ENCODE results near the gene GABARAPL2.
A peak's percentile ranks its signal among the peaks of the same experiment; 100 is the strongest.
"Not testable (repeated sequence)": the region's sequence is repeated elsewhere in the genome, so short reads cannot be mapped to it uniquely, and the experiment has no call there.

Gene GABARAPL2, protein sequence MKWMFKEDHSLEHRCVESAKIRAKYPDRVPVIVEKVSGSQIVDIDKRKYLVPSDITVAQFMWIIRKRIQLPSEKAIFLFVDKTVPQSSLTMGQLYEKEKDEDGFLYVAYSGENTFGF

DNA sequence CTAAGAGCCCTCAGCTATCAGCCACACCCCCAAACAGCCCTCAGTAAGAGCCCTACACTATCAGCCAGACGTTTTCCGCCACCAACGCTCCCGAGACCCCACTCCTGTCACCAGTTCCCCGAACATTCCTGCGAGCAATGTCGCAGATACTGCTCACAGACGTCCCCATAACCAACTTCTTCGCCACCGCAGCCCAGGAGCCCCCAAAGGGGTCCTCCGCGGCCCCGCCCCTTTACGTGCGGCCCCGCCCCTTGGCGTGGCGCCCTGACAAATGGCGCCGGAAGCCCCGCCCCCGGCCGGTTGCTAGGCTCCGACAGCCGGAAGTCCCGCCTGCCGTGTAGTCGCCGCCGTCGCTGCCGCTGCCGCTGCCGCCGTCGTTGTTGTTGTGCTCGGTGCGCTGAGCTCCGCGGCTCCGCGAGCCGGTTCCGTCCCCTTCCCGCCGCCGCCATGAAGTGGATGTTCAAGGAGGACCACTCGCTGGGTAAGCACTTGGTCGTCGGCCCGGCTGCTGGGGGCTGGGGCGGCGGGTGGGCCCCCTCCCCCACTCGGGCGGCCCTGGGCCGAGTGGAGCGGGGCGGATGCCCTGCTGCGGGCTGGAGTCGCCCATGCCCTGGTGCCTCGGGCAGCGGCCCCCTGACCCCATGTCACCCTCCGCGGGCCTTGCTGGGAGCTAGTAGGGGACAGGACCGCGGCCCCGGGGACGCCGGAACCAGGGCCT is at the start of gene GABARAPL2:
TSS of gene GABARAPL2 (plus strand) at position 340 of the 718 bp plus-strand sequence. CDS start at position 448, 108 bp downstream.
- peak; percentile 25 for DNase-seq

DNA sequence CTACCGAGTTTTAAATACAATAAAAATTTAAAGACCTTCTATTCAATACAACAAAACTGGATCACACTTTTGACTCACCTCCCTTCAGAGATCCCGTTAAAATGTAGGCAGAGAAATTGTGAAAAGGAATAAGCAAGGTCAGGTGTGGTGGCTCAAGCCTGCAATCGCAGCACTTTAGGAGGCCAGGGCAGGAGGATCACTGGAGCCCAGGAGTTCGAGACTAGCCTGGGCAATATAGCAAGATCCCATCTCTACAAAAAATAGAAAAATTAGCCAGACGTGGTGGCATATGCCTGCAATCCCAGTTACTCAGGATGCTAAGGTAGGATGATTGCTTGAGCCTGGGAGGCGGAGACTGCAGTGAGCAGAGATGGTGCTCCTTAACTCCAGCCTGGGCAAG is 47.0 kb upstream of the GABARAPL2 start:
- no peak for DNase-seq

DNA sequence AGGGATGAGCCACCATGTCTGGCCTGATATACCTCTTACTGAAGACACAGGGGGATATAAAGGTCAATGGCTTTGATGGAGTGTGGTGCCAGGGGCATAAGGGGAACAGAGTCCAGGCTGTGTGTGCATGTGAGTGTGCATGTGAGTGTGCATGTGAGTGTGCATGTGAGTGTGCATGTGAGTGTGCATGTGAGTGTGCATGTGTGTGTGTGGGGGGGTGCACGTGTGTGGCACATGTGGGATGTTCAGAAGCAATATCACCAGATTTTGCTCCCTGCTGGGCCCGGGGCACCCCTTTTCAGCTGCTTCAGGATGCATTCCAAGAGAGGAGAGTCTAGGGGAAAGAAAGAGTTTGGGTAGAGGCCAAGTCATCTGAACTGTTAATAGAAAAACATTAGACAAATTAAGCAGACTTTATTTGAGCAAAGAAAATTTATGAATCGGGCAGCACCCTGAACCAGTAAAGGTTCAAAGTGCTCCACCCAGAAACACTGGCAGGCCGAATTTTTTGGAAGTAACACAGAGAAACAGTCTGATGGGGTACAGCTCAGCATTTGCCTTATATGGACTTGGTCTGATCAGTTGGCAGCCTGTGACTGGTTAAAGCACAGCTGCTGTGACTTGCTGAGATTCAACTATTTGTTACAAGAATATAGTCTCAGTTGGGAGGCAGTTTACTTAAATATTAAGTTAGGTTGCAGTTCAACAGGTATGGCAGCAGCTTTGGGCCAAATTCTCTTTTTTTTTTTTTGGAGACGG is 40.0 kb upstream of the GABARAPL2 start:
- no peak for DNase-seq

DNA sequence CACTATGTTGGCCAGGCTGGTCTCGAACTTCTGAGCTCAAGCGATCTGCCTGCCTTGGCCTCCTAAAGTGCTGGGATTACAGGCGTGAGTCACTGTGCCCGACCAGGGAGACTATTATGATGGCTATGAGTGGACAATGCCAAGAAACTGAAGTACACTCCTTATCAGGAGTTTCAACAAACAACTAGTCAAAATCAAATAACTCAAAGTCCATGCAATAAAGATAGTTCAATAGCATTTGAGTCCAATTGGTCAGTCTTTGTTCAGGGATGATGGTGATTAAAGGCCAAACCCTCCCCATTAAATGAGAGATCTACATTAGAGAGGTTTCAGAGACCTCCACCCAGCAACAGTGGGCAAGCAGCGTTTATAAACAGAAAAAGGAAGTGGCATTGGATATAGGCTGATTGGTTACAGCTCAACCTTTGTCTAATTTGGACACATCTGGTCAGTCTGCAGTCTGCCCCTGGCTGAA is 38.3 kb upstream of the GABARAPL2 start:
- no peak for DNase-seq

DNA sequence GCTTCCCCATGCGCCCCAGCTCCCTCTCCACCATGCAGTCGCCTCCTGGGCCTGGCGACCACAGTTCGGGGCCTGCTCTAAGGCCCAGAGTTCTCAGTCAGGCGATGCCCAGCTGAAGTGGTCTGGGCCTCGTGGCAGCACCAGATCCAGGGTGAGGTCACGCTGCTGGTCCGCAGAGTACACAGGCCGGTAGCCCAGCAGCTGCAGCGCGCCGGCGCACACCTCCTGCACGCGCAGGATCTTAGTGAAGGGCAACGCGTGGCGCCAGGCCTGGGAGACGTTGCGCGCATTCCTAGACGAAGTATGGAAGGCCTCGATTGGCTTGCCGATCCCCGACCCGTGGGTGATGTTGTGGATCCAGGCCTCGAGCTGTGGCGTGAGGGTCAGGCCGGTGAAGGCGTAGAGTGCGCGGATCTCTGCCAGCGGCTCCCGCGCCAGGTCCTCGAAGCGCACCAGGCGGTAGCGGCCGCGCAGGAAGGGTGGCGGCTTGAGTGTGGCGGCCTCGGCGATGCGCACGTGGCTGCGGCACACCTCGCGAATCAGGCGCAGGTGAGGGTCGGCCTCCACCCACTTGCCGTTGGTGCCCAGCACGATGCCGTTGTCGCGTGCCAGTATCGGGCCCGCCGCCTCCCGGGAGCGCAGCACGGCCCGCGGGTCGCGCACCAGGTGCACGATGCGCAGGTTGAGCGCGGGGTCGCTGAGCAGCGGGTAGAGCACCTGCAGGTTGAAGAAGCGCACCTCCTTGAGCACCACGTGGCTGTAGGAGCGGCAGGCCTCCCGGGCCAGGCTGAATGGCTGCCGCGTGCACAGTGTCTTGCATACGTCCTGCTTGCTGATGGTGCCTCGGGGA is 36.9 kb upstream of the GABARAPL2 start:
- no peak for DNase-seq

DNA sequence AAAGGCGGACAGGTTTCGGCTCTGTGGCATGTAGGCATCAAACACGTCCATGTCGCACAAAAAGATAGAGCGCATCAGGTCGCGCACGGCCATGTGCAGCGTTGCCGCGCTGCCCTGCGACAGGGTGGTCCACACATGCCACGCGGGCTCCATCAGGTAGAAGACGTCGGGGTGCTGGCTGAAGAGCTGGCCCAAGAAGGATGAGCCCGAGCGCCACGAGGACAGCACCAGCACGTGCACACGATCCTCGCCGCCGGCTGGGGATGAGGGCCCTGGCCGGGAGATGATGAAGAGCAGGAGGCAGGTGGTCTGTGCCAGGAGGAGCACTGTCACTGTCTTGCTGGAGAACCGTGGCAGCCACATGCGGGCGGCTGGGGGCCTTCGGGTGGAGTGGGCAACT is 36.2 kb upstream of the GABARAPL2 start:
- no peak for DNase-seq

DNA sequence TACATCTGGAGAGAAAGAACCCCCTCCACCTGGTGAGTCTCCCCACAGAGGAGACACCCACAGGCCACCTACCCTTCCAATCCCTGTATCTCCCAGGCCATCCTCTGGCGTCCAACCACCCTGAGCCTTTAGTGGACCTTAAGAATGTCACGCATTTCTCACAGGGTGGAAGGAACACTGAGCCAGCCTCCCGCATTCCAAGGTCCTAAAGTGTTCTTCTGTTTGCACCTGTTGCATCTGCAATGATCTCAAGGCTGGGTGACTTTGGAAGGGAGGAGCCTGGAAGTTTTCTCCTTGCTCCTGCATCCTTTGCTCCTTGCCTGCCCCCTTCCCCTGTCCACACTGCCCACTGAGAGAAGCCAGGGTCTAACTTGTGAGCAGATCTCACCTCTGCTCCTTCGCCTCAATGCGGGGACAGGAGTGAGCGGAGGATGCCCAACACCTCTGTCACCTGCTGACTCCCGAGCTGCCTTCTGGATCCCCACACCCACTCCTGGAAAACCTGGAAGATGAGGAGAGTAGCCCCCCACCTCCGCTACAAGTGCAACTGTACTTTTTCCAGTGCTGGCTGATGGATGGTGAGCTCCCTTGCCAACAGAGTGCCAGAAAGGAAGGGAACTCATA is 33.9 kb upstream of the GABARAPL2 start:
- no peak for DNase-seq

DNA sequence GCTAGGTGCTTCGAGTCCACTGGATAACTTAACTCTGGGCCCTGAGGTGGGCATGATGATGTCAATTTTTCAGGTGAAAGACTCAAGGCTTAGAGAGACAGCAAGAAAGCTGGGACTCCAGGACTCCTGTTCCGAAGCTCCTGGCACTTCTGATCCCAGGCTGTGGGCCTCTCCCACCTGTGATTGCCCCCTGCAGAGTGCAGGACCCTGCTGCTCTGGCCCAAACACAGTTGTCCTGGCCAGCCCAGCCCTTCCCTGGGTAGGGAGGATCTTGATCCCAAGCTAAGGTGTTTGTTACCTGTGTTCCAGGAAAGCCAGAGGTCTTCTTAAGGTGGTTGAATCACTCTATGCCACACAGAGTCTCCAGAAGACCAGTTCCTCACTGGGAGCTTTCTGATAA is 33.4 kb upstream of the GABARAPL2 start:
- DNase-seq, result no peak

DNA sequence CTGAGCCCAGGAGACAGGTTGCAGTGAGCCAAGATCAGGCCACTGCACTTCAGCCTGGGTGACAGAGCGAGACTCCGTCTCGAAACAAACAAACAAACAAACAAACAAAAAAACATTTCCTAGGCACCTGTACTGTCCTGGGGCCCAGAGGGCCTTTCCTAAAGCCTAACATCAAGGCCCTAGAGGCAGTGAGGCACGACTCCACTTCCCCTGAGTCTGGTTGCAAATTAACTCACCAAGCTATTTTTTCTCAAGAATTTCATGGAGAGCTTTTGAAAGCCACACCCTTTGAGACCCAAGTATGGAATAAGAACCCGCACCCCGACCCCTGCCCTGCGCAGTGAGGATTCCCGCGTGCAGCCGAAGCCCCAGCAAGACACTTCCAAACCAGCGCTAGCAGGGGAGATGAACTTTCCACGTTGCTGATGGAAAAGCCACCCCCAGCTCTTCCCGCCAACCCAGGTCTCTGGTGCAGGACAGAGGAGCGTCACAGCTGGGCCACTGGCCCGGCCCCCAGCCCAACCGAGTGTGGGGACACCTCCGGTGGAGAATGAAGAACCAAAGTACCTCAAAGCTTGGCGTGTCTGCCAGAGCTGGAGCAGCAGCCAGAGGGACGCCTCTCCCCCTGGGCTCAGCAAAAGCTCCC is 31.5 kb upstream of the GABARAPL2 start:
- no peak for DNase-seq

DNA sequence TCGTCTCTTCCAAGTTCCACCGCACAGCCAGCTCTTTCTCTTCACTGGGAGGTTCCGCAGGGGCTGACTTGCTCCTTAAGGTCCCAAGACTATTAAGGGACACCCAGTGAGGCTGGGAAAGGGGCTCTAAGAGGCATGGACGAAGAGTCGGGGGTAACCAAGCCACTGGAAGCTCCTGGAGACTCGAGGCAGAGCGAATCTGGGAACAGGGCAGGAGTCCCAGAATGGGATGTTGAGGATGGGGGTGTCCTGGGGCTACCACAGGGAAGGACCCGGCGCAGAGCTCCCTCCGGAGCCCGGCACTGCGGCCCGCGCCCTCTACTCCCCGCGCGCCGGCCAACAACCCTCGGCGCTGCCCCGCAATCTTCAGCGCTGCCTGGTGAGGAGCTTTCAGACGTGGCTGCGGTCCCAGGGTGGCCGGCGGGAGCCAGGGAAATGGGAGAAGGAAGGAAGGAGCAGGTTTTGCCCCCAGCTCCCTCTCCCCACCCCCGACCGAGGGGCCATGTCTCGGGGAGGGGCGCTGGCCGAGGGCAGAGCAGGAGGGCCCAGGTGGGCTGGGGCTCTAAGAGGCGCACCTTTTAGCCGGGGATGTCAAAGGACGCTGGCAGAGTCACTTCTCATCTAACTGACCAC is 30.9 kb upstream of the GABARAPL2 start:
- DNase-seq, result no peak

DNA sequence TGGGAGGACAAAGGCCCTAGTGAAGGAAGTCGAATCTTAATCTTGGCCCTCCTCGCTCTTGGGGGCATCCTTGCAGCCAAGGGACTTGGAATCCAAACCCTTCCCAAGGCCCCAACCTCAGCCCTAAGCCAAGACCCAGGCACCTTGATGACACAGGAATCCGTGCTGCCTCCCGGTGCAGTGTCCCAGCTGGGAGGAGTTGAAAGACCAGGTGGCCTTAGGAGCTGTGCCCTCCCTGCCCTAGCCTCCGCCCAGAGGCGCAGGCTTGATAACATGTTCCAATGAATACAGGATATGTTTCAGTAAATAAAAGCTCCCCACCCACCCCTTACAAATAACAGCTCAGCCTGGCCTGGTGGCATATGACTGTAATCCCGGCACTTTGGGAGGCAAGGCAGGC is 30.3 kb upstream of the GABARAPL2 start, which contains the start of gene CHST5:
TSS of gene CHST5 (minus strand) at position 208 of the 400 bp plus-strand sequence. CDS start 5,724 bp downstream, outside the sequence.
- no peak for DNase-seq

DNA sequence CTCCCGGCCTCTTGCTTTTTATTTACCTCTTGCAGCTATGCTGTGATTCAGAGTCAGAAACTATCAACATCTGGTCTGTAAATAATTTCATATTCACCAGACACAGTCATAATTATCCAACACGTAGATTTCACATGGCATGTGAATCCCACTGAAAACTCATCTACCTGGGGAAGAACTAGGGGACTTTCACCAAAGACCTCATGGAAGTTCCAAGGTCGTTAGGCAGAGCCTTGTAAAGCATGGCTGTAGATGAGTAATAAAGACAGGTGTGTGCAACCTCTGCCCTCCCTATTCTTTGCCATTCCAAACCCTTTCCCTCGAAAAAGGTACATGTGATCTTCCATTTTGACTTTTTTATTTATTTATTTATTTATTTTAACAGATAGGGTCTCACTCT is 28.4 kb upstream of the GABARAPL2 start:
- DNase-seq, result no peak

DNA sequence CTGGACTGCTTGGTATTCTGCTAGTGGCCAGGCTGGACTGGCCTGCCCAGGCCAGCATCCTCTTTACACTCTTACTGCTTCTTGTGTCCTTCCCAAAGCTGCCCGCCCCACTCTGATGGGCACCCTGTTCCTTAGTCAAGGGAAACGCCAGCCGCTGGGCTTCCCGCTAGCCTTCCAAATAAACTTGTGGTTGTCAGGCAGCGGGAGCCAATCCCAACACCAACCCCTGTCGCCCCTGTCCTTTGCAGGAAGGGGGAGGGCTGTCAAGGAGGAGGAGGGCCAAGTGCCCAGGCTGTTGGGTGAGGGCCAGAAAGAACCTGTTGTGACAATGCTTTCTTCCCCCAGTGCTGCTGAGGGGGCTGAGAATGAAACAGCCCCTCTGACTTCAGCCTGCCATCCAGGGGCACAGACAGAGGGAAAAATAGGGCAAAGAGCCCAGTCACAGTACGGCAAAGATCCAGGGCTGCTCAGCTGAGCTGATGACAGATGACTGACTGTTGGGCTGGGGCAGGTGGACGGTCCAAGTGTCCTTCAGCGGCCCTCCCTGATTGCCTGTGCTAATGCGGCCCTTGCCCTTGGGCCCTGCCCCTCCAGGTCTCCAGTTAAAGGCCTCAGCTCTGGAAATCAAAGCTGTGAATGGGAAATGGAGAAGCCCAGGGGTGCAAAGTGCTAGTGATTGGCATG is 27.2 kb upstream of the GABARAPL2 start:
- not testable (repeated sequence) for DNase-seq

DNA sequence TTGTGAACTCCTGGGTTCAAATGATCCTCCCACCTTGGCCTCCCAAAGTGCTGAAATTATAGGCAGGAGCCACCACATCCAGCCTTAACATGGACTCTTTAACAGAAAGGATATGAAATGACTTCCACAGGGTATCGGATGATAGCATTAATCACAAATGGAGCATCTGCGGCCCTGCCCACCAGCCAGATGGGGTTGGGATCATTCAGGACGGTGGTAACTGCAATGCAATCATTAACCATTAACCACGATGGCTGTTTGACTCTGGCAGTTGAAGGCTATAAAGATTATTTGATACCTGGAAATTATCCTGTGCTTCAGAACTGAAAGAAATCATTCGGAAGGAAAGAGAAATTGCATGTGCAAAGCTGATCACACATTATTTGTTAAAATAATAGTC is 24.9 kb upstream of the GABARAPL2 start:
- no peak for DNase-seq

DNA sequence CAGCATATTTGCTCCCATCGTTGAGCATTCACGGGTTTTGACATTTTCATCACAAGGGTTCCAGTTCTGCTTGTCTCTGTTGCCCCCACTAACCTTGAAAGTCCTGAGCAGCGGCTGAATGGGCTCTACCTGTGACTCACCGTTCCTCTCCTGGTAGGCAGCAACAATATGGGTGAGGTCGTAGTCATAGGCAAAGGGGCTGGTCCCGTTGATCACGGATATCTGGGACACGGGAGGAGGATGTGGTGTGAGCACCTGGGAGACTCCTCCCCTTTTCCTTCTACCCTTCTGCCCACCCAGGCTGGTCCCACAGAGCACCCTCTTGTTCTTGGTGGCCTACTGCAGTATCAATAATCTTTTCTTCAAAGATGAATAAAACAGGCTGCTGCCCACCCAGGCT is 23.7 kb upstream of the GABARAPL2 start:
- not testable (repeated sequence) for DNase-seq

DNA sequence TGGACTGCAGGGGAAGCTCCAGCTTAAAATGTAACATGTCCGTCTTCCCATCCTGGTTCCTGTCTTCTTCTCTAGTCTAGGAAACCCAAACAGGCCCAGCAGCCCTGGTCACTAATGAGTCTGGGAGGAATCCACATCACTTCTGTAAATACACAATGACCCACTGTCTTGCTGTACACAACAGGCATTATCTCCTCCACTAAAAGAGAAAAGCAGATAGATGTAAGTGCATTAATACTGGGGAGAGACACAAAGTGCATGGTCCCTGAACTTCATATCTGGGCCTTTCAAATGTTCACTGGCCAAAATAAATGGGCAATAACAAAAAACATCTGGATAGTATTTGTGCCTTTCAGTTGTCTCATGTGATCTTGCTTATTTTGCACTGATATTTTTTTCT is 20.3 kb upstream of the GABARAPL2 start:
- DNase-seq, result not testable (repeated sequence)

DNA sequence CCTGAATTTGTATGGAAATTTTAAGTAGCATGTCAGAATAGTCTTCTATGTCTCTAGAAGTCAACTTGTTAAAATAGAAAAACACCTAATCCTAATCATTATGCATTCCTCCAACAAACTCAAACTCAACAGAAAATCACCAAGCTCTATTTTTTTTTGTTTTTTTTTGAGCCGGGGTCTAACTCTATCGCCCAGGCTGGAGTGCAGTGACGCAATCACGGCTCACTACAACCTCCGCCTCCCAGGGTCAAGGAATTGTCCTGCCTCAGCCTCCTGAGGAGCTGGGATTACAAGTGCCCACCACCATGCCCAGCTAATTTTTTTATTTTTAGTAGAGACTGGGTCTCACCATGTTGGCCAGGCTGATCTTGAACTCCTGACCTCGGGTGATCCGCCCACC is 19.9 kb upstream of the GABARAPL2 start:
- DNase-seq, result no peak

DNA sequence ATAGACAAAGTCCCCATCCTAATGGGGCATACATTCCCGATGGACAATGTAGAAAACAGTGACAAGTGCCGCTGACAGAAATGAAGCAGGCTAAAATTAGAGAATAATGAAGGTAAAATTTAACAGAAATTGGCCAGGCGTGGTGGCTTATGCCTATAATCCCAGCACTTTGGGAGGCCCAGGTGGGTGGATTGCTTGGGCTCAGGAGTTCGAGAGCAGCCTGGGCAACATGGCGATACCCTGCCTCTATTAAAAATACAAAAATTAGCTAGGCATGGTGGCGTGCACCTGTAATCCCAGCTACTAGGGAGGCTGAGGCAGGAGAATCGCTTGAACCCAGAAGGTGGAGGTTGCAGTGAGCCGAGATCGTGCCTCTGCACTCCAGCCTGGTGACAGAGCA is 17.7 kb upstream of the GABARAPL2 start:
- not testable (repeated sequence) for DNase-seq

DNA sequence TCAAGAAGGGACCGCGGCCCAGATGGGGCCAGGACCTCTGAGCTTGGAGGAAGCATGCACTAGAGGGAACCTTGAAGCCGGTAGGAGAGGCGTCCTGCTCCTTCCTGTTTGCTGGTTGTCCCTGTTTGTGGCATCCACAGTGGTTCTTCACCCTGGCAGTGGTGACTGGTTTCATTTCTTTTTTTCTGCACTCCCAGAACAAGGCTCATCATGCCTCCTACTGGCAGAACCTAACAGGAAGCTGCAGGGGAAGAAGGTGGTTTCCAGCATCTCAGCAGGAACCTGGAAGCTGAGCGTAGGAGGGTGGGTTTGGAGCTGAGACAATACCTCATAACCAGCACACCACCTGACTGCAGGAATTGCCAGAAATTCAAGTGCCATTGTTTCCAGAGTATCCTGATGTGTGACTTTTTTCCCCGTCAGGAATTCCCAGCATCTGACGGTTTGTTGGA is 15.9 kb upstream of the GABARAPL2 start:
- DNase-seq, result no peak

DNA sequence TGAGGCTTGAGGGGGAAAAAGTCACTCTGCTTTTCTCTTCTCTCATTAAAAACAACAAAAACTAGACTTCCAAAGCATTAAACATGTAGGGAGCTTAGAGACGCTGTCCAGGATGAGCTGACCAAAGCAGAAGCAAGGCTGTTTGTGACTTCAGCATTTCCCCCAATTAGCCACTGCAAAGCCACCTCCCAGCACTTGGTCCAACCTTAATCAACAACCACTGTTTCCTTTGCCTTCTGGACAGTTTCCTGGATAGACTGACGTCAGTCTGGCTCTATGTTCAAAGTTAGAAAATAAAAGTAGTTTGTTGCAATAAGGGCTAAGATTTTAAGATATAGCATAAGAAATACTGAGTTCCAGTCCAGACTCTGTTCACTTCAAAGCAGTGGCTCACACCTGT is 13.2 kb upstream of the GABARAPL2 start:
- no peak for DNase-seq

Measured in NCI-H524 treated with DMSO at 0.1 percent for 48 hours (cell line).